Natural killer cell treated with Interleukin-12 subunit alpha and Interleukin-12 subunit beta and Interleukin-15 and Interleukin-18, amount 100 ng/mL, for 72 hours (primary cell): ENCODE data around the gene LRPAP1. TPM values are rescaled to one million over a fixed set of nuclear protein-coding genes. Genes with fewer than 3 reads are reported as not detected.
A peak's percentile ranks its signal among the peaks of the same experiment; 100 is the strongest.
"Not testable (repeated sequence)": the region's sequence is repeated elsewhere in the genome, so short reads cannot be mapped to it uniquely, and the experiment has no call there.

Source experiments
- ATAC-seq, 2 donors: fragments of 150-1000 bp; cut with Tn5 transposase in 1 of 2; sonication (Bioruptor Pico), chemical (Tn5 transposase) in 1 of 2; 2 replicates each; pipeline ENCODE4 v1.10.0; 2021
- DNase-seq: peaks from one replicate; pipeline ENCODE4 v3.0.0; 2022; ENCODE audit warnings: low spot score
- H3K27ac Mint-ChIP-seq, 2 donors: 1 replicate in 1 of 2; 2 replicates in 1 of 2; pipeline ENCODE4 v1.8.0; 2022; ENCODE audit warnings: mixed read lengths in 2 of 2, mild to moderate bottlenecking in 1 of 2, moderate library complexity in 1 of 2
- H3K27me3 Mint-ChIP-seq, 2 donors: 1 replicate in 1 of 2; 2 replicates in 1 of 2; pipeline ENCODE4 v1.8.0; 2022; ENCODE audit warnings: mixed read lengths in 2 of 2
- H3K36me3 Mint-ChIP-seq: one replicate; pipeline ENCODE4 v1.8.0; 2022; ENCODE audit warnings: mixed read lengths
- H3K4me1 Mint-ChIP-seq, 2 donors: 1 replicate in 1 of 2; 2 replicates in 1 of 2; pipeline ENCODE4 v1.8.0; 2022; ENCODE audit warnings: low read depth in 2 of 2, mixed read lengths in 2 of 2, mild to moderate bottlenecking in 1 of 2
- H3K4me3 Mint-ChIP-seq: one replicate; pipeline ENCODE4 v1.8.0; 2022; ENCODE audit warnings: mixed read lengths
- H3K9me3 Mint-ChIP-seq: 2 replicates; pipeline ENCODE4 v1.8.0; 2022; ENCODE audit warnings: mixed read lengths
- total RNA-seq, 2 donors: library from RNA; stranded (reverse); gene quantifications; one replicate each; pipeline ENCODE4 v1.2.3, GENCODE V29; 2022

The LRPAP1 gene
- total RNA-seq, 2 donors from 2014 or later = 101 to 118 TPM

DNA sequence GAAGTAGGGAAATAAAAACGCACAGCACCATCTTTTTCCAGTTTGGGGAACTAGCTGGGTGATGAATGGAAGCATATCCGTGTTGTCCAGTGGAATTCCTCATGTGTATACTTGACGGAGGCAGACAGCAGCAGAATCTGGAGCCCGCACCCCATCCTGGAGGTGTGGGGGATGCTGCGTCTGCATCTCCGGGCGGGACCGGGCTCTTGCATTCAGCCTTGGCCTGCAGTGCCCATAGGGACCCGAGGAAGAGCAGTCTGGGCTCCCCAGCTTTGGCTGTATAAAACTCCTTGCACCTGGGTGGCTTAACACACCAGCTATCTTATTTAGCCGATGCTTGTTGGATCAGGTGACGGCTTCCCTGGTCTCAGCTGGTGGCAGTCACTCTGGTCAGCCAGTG lies 39.7 kb upstream of the LRPAP1 start:
- H3K36me3 Mint-ChIP-seq = no peaks in the 10 kb centered on the region
- ATAC-seq (no peak), DNase-seq (peak; percentile 48)
- H3K4me1 Mint-ChIP-seq = no peaks in the 10 kb centered on the region
- no peak overlapping the region for H3K27ac Mint-ChIP-seq
- no peaks in the 10 kb centered on the region for H3K27me3 Mint-ChIP-seq
- no peaks in the 10 kb centered on the region for H3K9me3 Mint-ChIP-seq
- H3K4me3 Mint-ChIP-seq = no peak overlapping the region

- not testable (repeated sequence) for H3K27ac Mint-ChIP-seq, H3K36me3 Mint-ChIP-seq, DNase-seq, ATAC-seq, H3K4me3 Mint-ChIP-seq, H3K4me1 Mint-ChIP-seq, H3K27me3 Mint-ChIP-seq, H3K9me3 Mint-ChIP-seq
Measured at GRCh38 chr4:3570923-3571322, 38.7 kb upstream of the LRPAP1 start.

GRCh38 chr4:3569611-3570010 lies 37.4 kb upstream of the LRPAP1 start:
- H3K4me1 Mint-ChIP-seq, H3K9me3 Mint-ChIP-seq, H3K27me3 Mint-ChIP-seq, H3K4me3 Mint-ChIP-seq, DNase-seq, ATAC-seq, H3K36me3 Mint-ChIP-seq, H3K27ac Mint-ChIP-seq: not testable (repeated sequence)

GRCh38 chr4:3566701-3567100 lies 34.5 kb upstream of the LRPAP1 start:
- H3K27me3 Mint-ChIP-seq, DNase-seq, H3K4me3 Mint-ChIP-seq, H3K36me3 Mint-ChIP-seq, H3K9me3 Mint-ChIP-seq, H3K27ac Mint-ChIP-seq, H3K4me1 Mint-ChIP-seq, ATAC-seq: not testable (repeated sequence)

GRCh38 chr4:3566301-3566700 lies 34.1 kb upstream of the LRPAP1 start:
- not testable (repeated sequence) for H3K9me3 Mint-ChIP-seq, H3K27ac Mint-ChIP-seq, H3K27me3 Mint-ChIP-seq, DNase-seq, H3K4me1 Mint-ChIP-seq, H3K36me3 Mint-ChIP-seq, H3K4me3 Mint-ChIP-seq, ATAC-seq

DNA sequence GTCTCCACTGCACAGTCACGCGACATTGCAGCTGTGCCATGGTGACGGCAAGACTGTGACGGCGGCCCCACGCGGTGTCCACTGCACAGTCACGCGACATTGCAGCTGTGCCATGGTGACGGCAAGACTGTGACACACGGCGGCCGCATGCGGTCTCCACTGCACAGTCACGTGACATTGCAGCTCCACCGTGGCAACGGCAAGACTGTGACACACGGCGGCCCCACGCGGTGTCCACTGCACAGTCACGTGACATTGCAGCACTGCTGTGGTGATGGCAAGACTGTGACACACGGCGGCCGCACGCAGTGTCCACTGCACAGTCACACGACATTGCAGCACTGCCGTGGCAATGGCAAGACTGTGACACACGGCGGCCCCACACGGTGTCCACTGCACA lies 32.7 kb upstream of the LRPAP1 start:
- not testable (repeated sequence) for H3K27ac Mint-ChIP-seq, H3K4me3 Mint-ChIP-seq, H3K36me3 Mint-ChIP-seq, H3K27me3 Mint-ChIP-seq, ATAC-seq, H3K9me3 Mint-ChIP-seq, H3K4me1 Mint-ChIP-seq
- DNase-seq = peak; percentile 44

GRCh38 chr4:3563403-3563802 lies 31.2 kb upstream of the LRPAP1 start:
- Mint-ChIP-seq H3K9me3 (no peaks in the 10 kb centered on the region), H3K27me3 (peaks cover 0 to 5% of the 10 kb centered on the region in 2 donors), H3K4me3 (no peak overlapping the region), H3K27ac (no peak overlapping the region), H3K4me1 (no peaks in the 10 kb centered on the region), H3K36me3 (no peaks in the 10 kb centered on the region)
- DNase-seq (no peak), ATAC-seq (no peak)

GRCh38 chr4:3562127-3562526 lies 29.9 kb upstream of the LRPAP1 start:
- not testable (repeated sequence) for H3K27ac Mint-ChIP-seq, H3K4me1 Mint-ChIP-seq, H3K36me3 Mint-ChIP-seq, H3K4me3 Mint-ChIP-seq, H3K9me3 Mint-ChIP-seq, DNase-seq, ATAC-seq, H3K27me3 Mint-ChIP-seq

- H3K4me3 Mint-ChIP-seq, H3K27me3 Mint-ChIP-seq, H3K4me1 Mint-ChIP-seq, DNase-seq, H3K27ac Mint-ChIP-seq, H3K36me3 Mint-ChIP-seq, ATAC-seq, H3K9me3 Mint-ChIP-seq: not testable (repeated sequence)
Measured at GRCh38 chr4:3560465-3560864, 28.2 kb upstream of the LRPAP1 start.

GRCh38 chr4:3559381-3560290 lies 27.4 kb upstream of the LRPAP1 start:
- H3K27ac Mint-ChIP-seq, H3K9me3 Mint-ChIP-seq, H3K36me3 Mint-ChIP-seq, H3K4me1 Mint-ChIP-seq, H3K4me3 Mint-ChIP-seq, ATAC-seq, DNase-seq: not testable (repeated sequence)
- peaks cover 0 to 12% of the 10 kb centered on the region in 2 donors for H3K27me3 Mint-ChIP-seq

GRCh38 chr4:3558514-3558836 lies 26.3 kb upstream of the LRPAP1 start:
- H3K4me1 Mint-ChIP-seq, H3K27ac Mint-ChIP-seq, H3K36me3 Mint-ChIP-seq: not testable (repeated sequence)

GRCh38 chr4:3557676-3558513 lies 25.7 kb upstream of the LRPAP1 start:
- not testable (repeated sequence) for H3K4me3 Mint-ChIP-seq, H3K36me3 Mint-ChIP-seq, H3K27ac Mint-ChIP-seq, DNase-seq, ATAC-seq, H3K9me3 Mint-ChIP-seq, H3K4me1 Mint-ChIP-seq
- peaks cover 7 to 15% of the 10 kb centered on the region in 2 donors for H3K27me3 Mint-ChIP-seq

More at GRCh38 chr4:3558514-3558836, 26.3 kb upstream of the LRPAP1 start:
- not testable (repeated sequence) for H3K4me3 Mint-ChIP-seq, DNase-seq, ATAC-seq, H3K9me3 Mint-ChIP-seq
- H3K27me3 Mint-ChIP-seq = peaks cover 7 to 15% of the 10 kb centered on the region in 2 donors

DNA sequence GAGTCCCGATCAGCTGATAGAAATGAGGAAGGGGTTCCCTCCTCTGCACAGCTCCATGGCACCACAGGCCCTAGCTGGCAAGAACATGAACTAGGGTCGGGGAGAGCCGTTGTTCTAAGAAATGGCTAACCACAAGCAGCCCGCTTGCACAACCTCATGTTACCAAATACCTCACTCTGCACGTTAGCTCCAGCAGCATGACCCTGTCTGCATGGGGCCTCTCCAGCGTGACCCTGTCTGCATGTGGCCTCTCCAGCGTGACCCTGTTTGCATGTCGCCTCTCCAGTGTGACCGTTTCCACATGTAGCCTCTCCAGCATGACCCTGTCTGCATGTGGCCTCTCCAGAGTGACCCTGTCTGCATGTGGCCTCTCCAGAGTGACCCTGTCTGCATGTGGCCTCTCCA lies 24.9 kb upstream of the LRPAP1 start:
- ATAC-seq, H3K4me1 Mint-ChIP-seq, DNase-seq, H3K9me3 Mint-ChIP-seq, H3K36me3 Mint-ChIP-seq: not testable (repeated sequence)
- Mint-ChIP-seq H3K27ac (peak overlapping the region in 1 of 2 donors; percentile 39), H3K27me3 (peaks cover 7 to 15% of the 10 kb centered on the region in 2 donors), H3K4me3 (peak overlapping the region; percentile 30)

DNA sequence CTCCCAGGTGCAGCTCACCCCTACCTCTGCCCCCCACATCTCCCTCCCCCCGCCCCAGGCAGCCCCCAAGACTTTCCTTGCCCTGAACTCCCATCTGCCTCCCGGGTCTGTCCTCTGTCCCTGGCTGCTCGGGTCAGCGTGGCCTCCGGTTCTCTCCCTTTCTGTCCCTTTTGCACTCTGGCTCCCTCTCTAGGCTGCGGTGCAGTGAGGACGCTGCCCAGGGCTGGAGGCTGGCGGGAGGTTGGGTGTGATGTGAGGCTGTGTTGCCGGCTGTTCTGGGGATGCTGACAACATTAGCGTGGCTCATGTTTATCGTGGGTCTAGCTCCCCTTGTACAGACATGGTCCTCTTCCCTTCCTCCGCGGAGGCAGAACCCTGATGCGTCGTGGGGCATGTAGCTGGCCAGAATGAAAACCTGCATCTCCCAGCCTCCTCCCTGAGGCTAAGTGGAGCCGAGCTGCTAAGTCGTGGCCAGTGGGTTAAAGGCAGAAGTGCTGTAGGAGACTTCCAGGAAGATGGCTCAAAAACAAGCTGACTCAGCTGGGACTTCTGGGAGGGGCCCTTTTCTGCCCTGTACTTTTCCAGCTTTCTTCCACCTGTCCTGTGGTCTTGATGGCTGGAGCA lies 24.1 kb upstream of the LRPAP1 start:
- Mint-ChIP-seq H3K27ac (peak overlapping the region in 1 of 2 donors; percentile 39), H3K27me3 (peaks cover 7 to 15% of the 10 kb centered on the region in 2 donors), H3K4me3 (peak overlapping the region; percentile 48)
- H3K9me3 Mint-ChIP-seq, H3K4me1 Mint-ChIP-seq, DNase-seq, H3K36me3 Mint-ChIP-seq: not testable (repeated sequence)
- ATAC-seq = peak in 1 of 2 donors; percentile 48
